ENCODE measurements around the gene ATP6V1E1.

DNA sequence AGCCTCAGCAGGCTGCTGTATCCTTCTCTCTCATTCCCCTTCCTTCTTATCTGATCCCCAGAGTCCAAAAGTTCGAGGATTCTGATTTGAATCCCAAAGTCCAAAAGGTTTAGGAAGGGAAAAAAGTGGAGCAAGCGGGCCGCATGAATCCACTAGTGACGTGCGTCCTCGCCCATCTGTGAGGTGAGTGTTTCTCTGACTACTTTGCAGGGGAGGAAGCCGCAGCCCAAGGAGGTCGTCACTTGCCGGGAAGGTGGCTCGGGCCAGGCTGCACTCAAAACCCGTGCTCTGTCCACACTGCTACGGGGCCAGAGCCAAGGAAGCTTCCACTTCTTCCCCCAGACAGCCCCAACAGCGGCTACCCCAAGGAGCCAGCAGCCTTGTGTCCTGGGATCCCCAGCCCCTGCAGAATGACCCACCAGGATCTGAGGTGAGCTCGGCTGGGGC lies 49.0 kb downstream of the ATP6V1E1 start:
- TF ChIP-seq, protein P1, sequence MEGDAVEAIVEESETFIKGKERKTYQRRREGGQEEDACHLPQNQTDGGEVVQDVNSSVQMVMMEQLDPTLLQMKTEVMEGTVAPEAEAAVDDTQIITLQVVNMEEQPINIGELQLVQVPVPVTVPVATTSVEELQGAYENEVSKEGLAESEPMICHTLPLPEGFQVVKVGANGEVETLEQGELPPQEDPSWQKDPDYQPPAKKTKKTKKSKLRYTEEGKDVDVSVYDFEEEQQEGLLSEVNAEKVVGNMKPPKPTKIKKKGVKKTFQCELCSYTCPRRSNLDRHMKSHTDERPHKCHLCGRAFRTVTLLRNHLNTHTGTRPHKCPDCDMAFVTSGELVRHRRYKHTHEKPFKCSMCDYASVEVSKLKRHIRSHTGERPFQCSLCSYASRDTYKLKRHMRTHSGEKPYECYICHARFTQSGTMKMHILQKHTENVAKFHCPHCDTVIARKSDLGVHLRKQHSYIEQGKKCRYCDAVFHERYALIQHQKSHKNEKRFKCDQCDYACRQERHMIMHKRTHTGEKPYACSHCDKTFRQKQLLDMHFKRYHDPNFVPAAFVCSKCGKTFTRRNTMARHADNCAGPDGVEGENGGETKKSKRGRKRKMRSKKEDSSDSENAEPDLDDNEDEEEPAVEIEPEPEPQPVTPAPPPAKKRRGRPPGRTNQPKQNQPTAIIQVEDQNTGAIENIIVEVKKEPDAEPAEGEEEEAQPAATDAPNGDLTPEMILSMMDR (IDR thresholded peaks at IDR 0.05): no peak
- TF ChIP-seq EP300 (IDR thresholded peaks at IDR 0.05) (no peak), POLR2AphosphoS5 (IDR thresholded peaks at IDR 0.05) (no peak)
